Lower leg skin (tissue), 3 donors: Measurements from ENCODE around the gene RUNX2.

Experiments used
- POLR2A ChIP-seq, 2 donors: fragments of 450-650 bp; IDR thresholded peaks; one replicate each; pipeline ENCODE4 v1.6.1; 2016 to 2017; ENCODE audit warnings: antibody characterized with exemption in 2 of 2, mild to moderate bottlenecking in 1 of 2, moderate library complexity in 1 of 2
- TF ChIP-seq, protein P1 (sequence below), 3 donors: fragments of 450-650 bp; IDR thresholded peaks; one replicate each; pipeline ENCODE4 v1.5.1; 2016; ENCODE audit warnings: antibody characterized with exemption in 3 of 3, mild to moderate bottlenecking in 3 of 3, moderate library complexity in 2 of 3

- TF ChIP-seq, protein P1, sequence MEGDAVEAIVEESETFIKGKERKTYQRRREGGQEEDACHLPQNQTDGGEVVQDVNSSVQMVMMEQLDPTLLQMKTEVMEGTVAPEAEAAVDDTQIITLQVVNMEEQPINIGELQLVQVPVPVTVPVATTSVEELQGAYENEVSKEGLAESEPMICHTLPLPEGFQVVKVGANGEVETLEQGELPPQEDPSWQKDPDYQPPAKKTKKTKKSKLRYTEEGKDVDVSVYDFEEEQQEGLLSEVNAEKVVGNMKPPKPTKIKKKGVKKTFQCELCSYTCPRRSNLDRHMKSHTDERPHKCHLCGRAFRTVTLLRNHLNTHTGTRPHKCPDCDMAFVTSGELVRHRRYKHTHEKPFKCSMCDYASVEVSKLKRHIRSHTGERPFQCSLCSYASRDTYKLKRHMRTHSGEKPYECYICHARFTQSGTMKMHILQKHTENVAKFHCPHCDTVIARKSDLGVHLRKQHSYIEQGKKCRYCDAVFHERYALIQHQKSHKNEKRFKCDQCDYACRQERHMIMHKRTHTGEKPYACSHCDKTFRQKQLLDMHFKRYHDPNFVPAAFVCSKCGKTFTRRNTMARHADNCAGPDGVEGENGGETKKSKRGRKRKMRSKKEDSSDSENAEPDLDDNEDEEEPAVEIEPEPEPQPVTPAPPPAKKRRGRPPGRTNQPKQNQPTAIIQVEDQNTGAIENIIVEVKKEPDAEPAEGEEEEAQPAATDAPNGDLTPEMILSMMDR (IDR thresholded peaks at IDR 0.05), result no peak
- TF ChIP-seq POLR2A (IDR thresholded peaks at IDR 0.05), result no peak
These were observed 184.6 kb downstream of the RUNX2 start for GRCh38 chr6:45512717-45513116.
